A172 (cell line): ENCODE measurements around the gene SUGCT. TPM values are rescaled to one million over a fixed set of nuclear protein-coding genes. Genes with fewer than 3 reads are reported as not detected.

Experiments used
- DNase-seq: peaks from one replicate; pipeline ENCODE4 v3.0.0-alpha.2; 2015; ENCODE audit warnings: low spot score
- total RNA-seq: library from RNA; depleted of rRNA; stranded (reverse); fragments of >200 nt; shearing (Covaris generic); gene quantifications from 2 replicates; pipeline ENCODE4 v1.2.3, GENCODE V29; 2014

Gene SUGCT
- total RNA-seq, 1 experiment from 2014 or later: 3.3 TPM

- DNase-seq: peak; percentile 63
Measured at GRCh38 chr7:40468891-40469864, 334.4 kb downstream of the SUGCT start.

- DNase-seq: peak; percentile 8
Measured at GRCh38 chr7:40470091-40470592, 335.3 kb downstream of the SUGCT start.

GRCh38 chr7:40470817-40471216 is 336.0 kb downstream of the SUGCT start:
- DNase-seq: no peak

GRCh38 chr7:40471891-40472290 is 337.1 kb downstream of the SUGCT start:
- no peak for DNase-seq

GRCh38 chr7:40474790-40475680 is 340.2 kb downstream of the SUGCT start:
- no peak for DNase-seq

- no peak for DNase-seq
Measured at GRCh38 chr7:40475681-40475982, 340.8 kb downstream of the SUGCT start.

GRCh38 chr7:40477094-40477493 is 342.3 kb downstream of the SUGCT start:
- DNase-seq: no peak

GRCh38 chr7:40482845-40483244 is 348.0 kb downstream of the SUGCT start:
- DNase-seq: no peak

- peak; percentile 10 for DNase-seq
Measured at GRCh38 chr7:40483630-40484029, 348.8 kb downstream of the SUGCT start.

- no peak for DNase-seq
Measured at GRCh38 chr7:40489844-40490602, 355.2 kb downstream of the SUGCT start.

GRCh38 chr7:40490603-40490924 is 355.8 kb downstream of the SUGCT start:
- no peak for DNase-seq

GRCh38 chr7:40492946-40493345 is 358.1 kb downstream of the SUGCT start:
- DNase-seq: no peak

- DNase-seq: no peak
Measured at GRCh38 chr7:40493609-40494051, 358.8 kb downstream of the SUGCT start.

- DNase-seq: no peak
Measured at GRCh38 chr7:40498924-40499510, 364.2 kb downstream of the SUGCT start.

- no peak for DNase-seq
Measured at GRCh38 chr7:40499718-40500117, 364.9 kb downstream of the SUGCT start.

- no peak for DNase-seq
Measured at GRCh38 chr7:40500219-40500618, 365.4 kb downstream of the SUGCT start.

- DNase-seq: no peak
Measured at GRCh38 chr7:40502359-40502758, 367.6 kb downstream of the SUGCT start.

- DNase-seq: no peak
Measured at GRCh38 chr7:40506158-40506557, 371.4 kb downstream of the SUGCT start.

- no peak for DNase-seq
Measured at GRCh38 chr7:40507166-40507565, 372.4 kb downstream of the SUGCT start.

GRCh38 chr7:40509287-40509996 is 374.6 kb downstream of the SUGCT start:
- no peak for DNase-seq

- DNase-seq: no peak
Measured at GRCh38 chr7:40516376-40516775, 381.6 kb downstream of the SUGCT start.
